ENCODE results near the gene CDKN2C.

CDKN2C gene

GRCh38 chr1:50955116-50955515 is 14.9 kb upstream of the CDKN2C start:
- DNase-seq (ENCODE audit: low read depth in 1 of 2, low spot score in 1 of 2): no peak
- TF ChIP-seq CTCF (IDR thresholded peaks at IDR 0.05; ENCODE audit: insufficient read depth, low read length) (no peak), GABPA (IDR thresholded peaks at IDR 0.05; ENCODE audit: low read depth) (no peak), REST (IDR thresholded peaks at IDR 0.05; ENCODE audit: insufficient replicate concordance, low read depth) (no peak), SPI1 (IDR thresholded peaks at IDR 0.05; ENCODE audit: borderline replicate concordance, low read depth) (no peak), POLR2AphosphoS5 (IDR thresholded peaks at IDR 0.05; ENCODE audit: low read depth) (no peak)
- Histone ChIP-seq H3K4me3 (replicated peaks; ENCODE audit: insufficient read depth, low read length) (no peak overlapping the region), H3K27ac (replicated peaks) (no peak overlapping the region), H3K27me3 (ENCODE audit: insufficient read depth, poor library complexity, severe bottlenecking) (no peaks in the 10 kb centered on the region)

GRCh38 chr1:50959303-50959912 is 10.6 kb upstream of the CDKN2C start:
- peak overlapping the region; percentile 74 for H3K27ac ChIP-seq (replicated peaks)
- peak in 1 of 2 experiments; percentile 31 for DNase-seq (ENCODE audit: low read depth in 1 of 2, low spot score in 1 of 2)
- no peak for TF ChIP-seq CTCF (IDR thresholded peaks at IDR 0.05; ENCODE audit: insufficient read depth, low read length)
- TF ChIP-seq SPI1 (IDR thresholded peaks at IDR 0.05; ENCODE audit: borderline replicate concordance, low read depth): no peak
- TF ChIP-seq REST (IDR thresholded peaks at IDR 0.05; ENCODE audit: insufficient replicate concordance, low read depth): no peak
- no peak for TF ChIP-seq GABPA (IDR thresholded peaks at IDR 0.05; ENCODE audit: low read depth)
- TF ChIP-seq POLR2AphosphoS5 (IDR thresholded peaks at IDR 0.05; ENCODE audit: low read depth): no peak
- peak overlapping the region; percentile 88 for H3K4me3 ChIP-seq (replicated peaks; ENCODE audit: insufficient read depth, low read length)
- no peaks in the 10 kb centered on the region for H3K27me3 ChIP-seq (ENCODE audit: insufficient read depth, poor library complexity, severe bottlenecking)

GRCh38 chr1:50959913-50960844 is 9.9 kb upstream of the CDKN2C start, which contains the start of gene FAF1:
FAF1 (minus strand) TSS chr1:50960267; CDS start chr1:50959811, 456 bp downstream.
- H3K27ac ChIP-seq (replicated peaks): peak within 1 kb of the TSS; percentile 74
- H3K27me3 ChIP-seq (ENCODE audit: insufficient read depth, poor library complexity, severe bottlenecking): no peaks in the 10 kb centered on the region
- DNase-seq (ENCODE audit: low read depth in 1 of 2, low spot score in 1 of 2): peak; percentile 98
- H3K4me3 ChIP-seq (replicated peaks; ENCODE audit: insufficient read depth, low read length): peak within 1 kb of the TSS; percentile 88
- TF ChIP-seq SPI1 (IDR thresholded peaks at IDR 0.05; ENCODE audit: borderline replicate concordance, low read depth): peak; percentile 80
- TF ChIP-seq POLR2AphosphoS5 (IDR thresholded peaks at IDR 0.05; ENCODE audit: low read depth): peak; percentile 95
- TF ChIP-seq REST (IDR thresholded peaks at IDR 0.05; ENCODE audit: insufficient replicate concordance, low read depth): peak; percentile 35
- no peak for TF ChIP-seq CTCF (IDR thresholded peaks at IDR 0.05; ENCODE audit: insufficient read depth, low read length)
- no peak; the same call in 1 of the 2 replicates for TF ChIP-seq GABPA (IDR thresholded peaks at IDR 0.05; ENCODE audit: low read depth)
